ENCODE results near the gene OR2T27.

- TF ChIP-seq, protein P1, sequence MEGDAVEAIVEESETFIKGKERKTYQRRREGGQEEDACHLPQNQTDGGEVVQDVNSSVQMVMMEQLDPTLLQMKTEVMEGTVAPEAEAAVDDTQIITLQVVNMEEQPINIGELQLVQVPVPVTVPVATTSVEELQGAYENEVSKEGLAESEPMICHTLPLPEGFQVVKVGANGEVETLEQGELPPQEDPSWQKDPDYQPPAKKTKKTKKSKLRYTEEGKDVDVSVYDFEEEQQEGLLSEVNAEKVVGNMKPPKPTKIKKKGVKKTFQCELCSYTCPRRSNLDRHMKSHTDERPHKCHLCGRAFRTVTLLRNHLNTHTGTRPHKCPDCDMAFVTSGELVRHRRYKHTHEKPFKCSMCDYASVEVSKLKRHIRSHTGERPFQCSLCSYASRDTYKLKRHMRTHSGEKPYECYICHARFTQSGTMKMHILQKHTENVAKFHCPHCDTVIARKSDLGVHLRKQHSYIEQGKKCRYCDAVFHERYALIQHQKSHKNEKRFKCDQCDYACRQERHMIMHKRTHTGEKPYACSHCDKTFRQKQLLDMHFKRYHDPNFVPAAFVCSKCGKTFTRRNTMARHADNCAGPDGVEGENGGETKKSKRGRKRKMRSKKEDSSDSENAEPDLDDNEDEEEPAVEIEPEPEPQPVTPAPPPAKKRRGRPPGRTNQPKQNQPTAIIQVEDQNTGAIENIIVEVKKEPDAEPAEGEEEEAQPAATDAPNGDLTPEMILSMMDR (IDR thresholded peaks at IDR 0.05; ENCODE audit: low read depth, low read length, poor library complexity, severe bottlenecking), result no peak
- no peak for TF ChIP-seq EZH2phosphoT487 (IDR thresholded peaks at IDR 0.05; ENCODE audit: borderline replicate concordance, low read length)
Measured at GRCh38 chr1:248702714-248703113, 47.4 kb upstream of the OR2T27 start, which contains the start of gene OR14I1.
